Skeletal muscle satellite cell (primary cell): ENCODE measurements around the gene ARID5A.
A peak's percentile ranks its signal among the peaks of the same experiment; 100 is the strongest.

Experiments used
- H3K27me3 ChIP-seq: 2 replicates; pipeline ENCODE4 v1.7.0; 2013; ENCODE audit warnings: low read length; ENCODE audit not compliant: control insufficient read depth, insufficient read depth
- H3K36me3 ChIP-seq: 2 replicates; pipeline ENCODE4 v1.7.0; 2013; ENCODE audit warnings: mild to moderate bottlenecking, control low read depth, low read length; ENCODE audit not compliant: insufficient read depth
- H3K4me1 ChIP-seq: 2 replicates; pipeline ENCODE4 v1.7.0; 2013; ENCODE audit warnings: low read length; ENCODE audit not compliant: control insufficient read depth, insufficient read depth
- H3K4me2 ChIP-seq: 2 replicates; pipeline ENCODE4 v1.7.0; 2013; ENCODE audit warnings: mild to moderate bottlenecking, low read length
- H3K4me3 ChIP-seq: 2 replicates; pipeline ENCODE4 v1.7.0; 2013; ENCODE audit warnings: low read length
- H3K9ac ChIP-seq: 2 replicates; pipeline ENCODE4 v1.7.0; 2013; ENCODE audit warnings: mild to moderate bottlenecking, low read depth, low read length, moderate library complexity
- H3K9me3 ChIP-seq: replicated peaks from 2 replicates; pipeline ENCODE4 v1.7.0; 2013; ENCODE audit warnings: mild to moderate bottlenecking, control low read depth, low read length

Gene ARID5A

DNA sequence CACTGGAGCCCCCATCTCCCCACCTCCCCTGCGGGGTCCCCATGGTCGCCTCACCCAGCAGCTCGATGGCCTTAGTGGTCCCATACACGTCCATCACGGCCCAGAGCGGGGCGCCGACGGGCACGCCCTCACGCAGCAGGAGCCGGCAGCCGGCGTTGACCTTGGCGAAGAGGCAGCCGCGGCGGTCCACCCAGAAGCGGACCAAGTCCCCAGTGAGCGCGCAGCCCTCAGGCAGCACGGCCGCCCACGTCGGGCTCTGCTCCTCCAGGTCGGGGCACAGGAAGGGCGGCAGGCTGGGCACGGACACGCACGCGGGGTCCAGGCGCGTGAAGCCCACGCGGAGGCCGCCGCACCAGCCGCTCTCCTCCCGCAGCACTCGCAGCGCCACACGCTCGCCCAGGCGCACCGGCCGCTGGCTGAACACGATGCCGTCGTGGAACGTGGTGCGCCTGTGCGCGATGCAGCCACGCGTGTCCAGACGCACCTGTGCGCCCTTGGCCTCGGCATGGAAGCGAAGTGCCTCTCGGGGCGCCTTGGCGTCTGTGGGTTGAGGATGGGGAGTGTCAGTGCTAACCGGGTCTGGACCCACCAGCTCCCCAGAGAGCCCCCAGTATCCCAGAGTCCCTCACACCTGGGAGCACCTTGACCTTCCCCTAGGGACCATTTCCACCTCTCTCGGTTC is 36.0 kb upstream of the ARID5A start:
- peaks cover 2% of the 10 kb centered on the region for H3K4me1 ChIP-seq
- no peak overlapping the region for H3K4me3 ChIP-seq
- H3K9me3 ChIP-seq: no peaks in the 10 kb centered on the region
- no peak overlapping the region for H3K9ac ChIP-seq
- H3K27me3 ChIP-seq: peaks cover 75% of the 10 kb centered on the region
- H3K4me2 ChIP-seq: no peak overlapping the region
- no peaks in the 10 kb centered on the region for H3K36me3 ChIP-seq

DNA sequence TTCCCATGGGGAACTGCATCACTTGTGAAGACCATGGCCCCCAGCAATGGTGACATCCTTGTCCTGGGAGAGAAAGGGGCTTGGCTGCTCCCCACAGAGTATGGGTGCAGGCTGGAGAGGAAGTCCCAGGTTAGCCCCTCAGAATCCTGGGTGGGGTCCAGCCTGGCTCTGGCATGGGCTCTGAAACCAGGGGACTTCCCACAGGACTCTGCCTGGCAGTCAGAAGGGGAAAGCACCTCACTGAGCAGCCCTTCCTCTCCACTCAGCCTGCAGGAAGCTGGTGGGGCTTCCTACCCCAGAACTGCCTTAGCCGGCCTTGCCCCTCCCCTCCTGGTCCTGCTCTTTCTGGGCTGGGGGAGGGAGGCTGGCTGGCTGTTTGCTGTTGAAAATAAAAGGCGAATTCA is 35.1 kb upstream of the ARID5A start:
- no peak overlapping the region for H3K4me2 ChIP-seq
- H3K4me1 ChIP-seq: peaks cover 2% of the 10 kb centered on the region
- H3K9ac ChIP-seq: no peak overlapping the region
- peaks cover 66% of the 10 kb centered on the region for H3K27me3 ChIP-seq
- H3K4me3 ChIP-seq: no peak overlapping the region
- no peaks in the 10 kb centered on the region for H3K9me3 ChIP-seq
- H3K36me3 ChIP-seq: no peaks in the 10 kb centered on the region

DNA sequence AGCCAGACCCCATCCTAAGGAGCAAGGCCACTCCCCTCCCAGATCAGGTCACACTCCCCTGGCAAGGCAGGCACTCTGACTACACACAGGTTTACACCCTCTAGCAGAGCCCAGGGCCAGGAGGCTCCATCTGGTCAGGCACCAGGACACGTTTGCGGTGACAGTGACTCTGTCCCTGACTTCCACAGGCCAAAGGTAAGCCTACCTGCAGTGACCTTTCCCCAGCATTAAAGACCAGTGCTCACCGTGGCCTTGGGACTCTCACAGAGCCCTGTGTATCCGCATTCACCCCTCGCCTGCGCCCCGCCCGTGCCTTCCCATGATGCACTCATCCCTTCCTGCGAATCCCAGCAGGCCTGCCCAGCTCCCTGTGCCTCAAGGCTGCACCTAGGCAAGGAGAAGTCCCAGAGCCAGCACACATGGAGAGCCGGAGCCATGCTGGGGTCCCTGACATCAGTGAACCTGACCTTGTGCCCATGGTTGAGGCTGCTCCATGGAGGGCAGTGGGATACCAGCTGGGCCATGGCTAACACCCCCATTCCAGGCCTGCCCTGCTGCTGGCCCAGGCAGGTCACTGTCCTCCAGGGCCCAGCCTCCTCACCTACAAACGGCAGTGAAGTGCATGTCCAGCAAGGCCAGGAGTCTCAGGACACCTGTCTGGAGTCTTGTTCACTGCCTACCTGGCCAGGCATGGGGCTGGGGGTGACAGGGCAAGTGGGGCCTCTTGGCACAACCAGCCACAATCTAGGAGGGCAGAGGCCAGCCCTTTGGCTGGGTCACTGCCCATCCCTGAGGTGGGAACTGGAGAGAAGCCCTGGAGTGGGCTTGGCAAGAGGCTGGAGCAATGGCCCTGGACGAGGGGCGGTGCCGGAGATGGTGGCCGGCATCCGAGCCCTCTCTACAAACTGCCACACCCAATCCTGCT is 34.4 kb upstream of the ARID5A start:
- no peak overlapping the region for H3K9ac ChIP-seq
- no peaks in the 10 kb centered on the region for H3K36me3 ChIP-seq
- H3K4me3 ChIP-seq: no peak overlapping the region
- no peak overlapping the region for H3K4me2 ChIP-seq
- H3K9me3 ChIP-seq: no peaks in the 10 kb centered on the region
- H3K4me1 ChIP-seq: peaks cover 2% of the 10 kb centered on the region
- H3K27me3 ChIP-seq: peaks cover 59% of the 10 kb centered on the region

DNA sequence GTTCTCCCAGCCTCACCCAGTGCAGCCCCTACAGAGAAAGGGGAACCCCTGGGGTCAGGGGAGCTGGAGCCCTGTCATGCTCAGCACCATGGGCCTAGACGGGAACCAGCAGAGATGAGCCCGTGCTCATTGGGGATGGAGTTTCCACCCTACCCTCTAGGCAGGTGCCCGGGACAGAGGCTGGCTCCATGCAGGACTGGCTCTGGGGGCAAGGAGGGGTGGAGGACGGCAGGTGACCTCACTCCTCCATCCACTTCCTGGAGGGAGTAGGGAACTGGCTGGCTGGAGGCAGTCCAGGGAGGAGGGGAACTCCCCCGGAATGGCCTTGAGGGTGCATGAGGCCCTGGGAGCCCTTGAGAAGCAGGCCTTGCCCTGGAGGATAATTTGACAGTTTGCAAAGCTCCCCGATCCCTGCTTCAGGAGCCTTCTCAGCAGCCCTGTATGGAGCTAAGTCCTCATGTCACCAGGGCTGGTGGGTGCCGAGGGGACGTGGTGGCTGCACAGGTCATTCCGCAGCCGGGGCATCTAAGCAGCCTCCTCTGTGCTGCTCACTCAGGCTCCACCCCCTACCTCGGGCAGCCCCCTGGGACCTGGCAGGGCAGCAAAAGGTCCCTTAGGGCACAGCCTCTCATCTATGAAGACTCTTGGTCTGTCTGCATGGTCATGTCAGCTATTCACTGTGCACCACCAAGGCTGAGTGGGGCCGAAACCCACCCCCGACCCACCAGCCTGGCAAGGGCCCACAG is 33.5 kb upstream of the ARID5A start:
- peaks cover 6% of the 10 kb centered on the region for H3K4me1 ChIP-seq
- peaks cover 50% of the 10 kb centered on the region for H3K27me3 ChIP-seq
- H3K4me3 ChIP-seq: no peak overlapping the region
- H3K9me3 ChIP-seq: no peaks in the 10 kb centered on the region
- no peak overlapping the region for H3K9ac ChIP-seq
- no peaks in the 10 kb centered on the region for H3K36me3 ChIP-seq
- no peak overlapping the region for H3K4me2 ChIP-seq

DNA sequence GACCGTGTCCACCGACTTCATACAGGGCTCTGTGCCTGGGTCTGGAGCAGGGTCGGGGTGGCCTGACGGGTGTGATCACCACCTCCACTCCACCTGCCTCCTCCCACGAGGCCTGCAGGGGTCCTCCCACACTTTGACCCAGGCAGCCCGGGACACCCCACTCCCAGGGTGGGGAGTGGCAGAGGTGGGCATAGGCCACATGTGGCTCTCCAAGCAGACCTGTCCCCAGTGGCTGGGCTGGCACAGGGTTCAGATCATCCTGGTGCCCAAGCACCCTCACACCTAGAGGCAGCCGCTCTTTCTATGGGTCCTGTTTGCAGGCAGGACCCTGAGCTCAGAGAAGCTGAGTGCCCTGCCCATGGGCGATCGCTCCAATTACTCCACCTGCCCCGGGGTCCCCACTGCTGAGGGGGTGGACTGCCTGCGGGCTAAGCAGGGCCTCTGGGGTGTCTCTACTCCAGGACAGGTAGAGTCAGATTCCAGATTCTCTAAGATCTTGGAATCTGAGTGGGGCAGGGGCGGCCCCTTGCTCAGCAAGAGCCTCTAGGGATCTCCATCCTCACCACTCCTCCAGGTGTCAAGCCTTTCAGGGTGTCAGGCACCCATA is 32.8 kb upstream of the ARID5A start:
- no peak overlapping the region for H3K9ac ChIP-seq
- no peak overlapping the region for H3K4me3 ChIP-seq
- H3K36me3 ChIP-seq: no peaks in the 10 kb centered on the region
- H3K9me3 ChIP-seq: no peaks in the 10 kb centered on the region
- peaks cover 44% of the 10 kb centered on the region for H3K27me3 ChIP-seq
- H3K4me1 ChIP-seq: peaks cover 6% of the 10 kb centered on the region
- H3K4me2 ChIP-seq: no peak overlapping the region

DNA sequence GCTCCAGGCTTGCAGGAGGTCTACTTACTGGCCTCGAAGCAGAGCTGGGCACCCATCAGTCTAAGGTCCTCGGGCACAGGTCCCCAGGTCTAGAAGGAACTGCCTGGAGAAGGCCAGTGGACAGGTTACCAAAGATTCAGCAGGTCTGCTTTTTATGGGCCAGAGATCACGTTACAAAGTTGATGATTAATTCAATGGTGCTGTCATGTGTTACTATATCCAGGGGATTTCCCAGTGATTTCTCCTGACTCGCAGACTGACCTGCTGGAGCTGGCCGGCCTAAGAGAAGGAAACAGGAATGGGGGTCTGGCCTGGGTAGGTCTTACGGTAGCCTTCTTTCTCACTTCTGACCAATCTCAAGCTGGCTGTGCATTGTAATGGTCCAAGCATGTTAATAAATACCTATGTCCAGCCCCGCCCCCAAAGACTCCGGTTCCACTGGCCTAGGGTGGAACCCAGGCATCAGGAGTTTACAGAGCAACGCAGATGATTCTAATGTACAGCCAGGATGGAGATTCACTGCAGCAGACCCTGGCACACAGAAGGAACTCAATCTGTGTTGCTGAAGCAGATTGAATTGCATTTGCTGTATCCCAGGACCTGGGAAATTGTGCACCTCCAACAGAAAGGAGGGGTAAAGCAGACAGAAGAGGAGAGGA is 31.2 kb upstream of the ARID5A start, which contains the start of gene NEURL3:
Gene NEURL3, minus strand, starts transcription at position 127 of the 659 bp plus-strand sequence. Its CDS starts 71 bp downstream, at position 56.
- Histone ChIP-seq H3K4me3 (no peak within 1 kb of the TSS), H3K9me3 (no peaks in the 10 kb centered on the region), H3K4me1 (peaks cover 9% of the 10 kb centered on the region), H3K27me3 (peaks cover 35% of the 10 kb centered on the region), H3K36me3 (no peaks in the 10 kb centered on the region), H3K4me2 (no peak within 1 kb of the TSS), H3K9ac (no peak within 1 kb of the TSS)

DNA sequence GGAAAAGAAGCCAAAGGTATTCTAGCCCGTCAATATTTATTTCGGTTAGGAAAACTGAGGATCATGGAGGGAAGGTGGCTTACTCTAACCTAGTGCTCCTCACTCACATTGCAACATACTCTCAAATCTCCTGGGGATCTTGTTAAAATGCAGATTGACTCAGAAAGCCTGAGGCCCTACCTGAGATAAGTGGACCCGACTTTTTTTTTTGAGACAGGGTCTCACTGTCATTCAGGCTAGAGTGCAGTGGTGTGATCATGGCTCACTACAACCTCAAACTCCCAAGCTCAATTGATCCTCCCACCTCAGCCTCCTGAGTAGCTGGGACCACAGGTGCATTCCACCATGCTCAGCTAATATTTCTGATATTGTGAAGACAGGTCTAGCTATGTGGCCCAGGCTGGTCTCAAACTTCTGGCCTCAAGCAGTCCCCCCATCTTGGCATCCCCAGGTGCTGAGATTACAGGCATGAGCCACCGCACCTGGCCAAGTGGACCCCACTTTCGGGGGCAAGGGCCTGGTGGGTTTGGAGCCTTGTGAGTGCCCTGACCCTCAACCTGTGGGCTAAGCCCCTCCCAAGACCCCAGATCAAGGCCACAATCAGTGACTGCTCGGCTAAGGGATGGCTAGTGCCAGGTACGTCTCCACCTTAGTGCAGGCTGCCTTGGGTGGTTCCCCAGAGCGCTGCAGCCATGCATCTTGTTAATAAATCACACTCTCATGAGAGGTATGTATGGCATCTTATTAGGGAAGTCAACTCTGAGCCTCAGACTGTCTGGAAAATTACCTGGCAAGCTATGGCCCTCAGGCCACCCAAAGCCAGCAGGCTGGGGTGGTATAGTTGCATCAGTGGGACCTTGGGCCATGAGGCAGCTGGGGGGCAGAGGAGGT is 30.3 kb upstream of the ARID5A start:
- no peaks in the 10 kb centered on the region for H3K9me3 ChIP-seq
- no peak overlapping the region for H3K4me2 ChIP-seq
- H3K4me3 ChIP-seq: no peak overlapping the region
- peaks cover 9% of the 10 kb centered on the region for H3K4me1 ChIP-seq
- H3K36me3 ChIP-seq: no peaks in the 10 kb centered on the region
- peaks cover 35% of the 10 kb centered on the region for H3K27me3 ChIP-seq
- no peak overlapping the region for H3K9ac ChIP-seq

DNA sequence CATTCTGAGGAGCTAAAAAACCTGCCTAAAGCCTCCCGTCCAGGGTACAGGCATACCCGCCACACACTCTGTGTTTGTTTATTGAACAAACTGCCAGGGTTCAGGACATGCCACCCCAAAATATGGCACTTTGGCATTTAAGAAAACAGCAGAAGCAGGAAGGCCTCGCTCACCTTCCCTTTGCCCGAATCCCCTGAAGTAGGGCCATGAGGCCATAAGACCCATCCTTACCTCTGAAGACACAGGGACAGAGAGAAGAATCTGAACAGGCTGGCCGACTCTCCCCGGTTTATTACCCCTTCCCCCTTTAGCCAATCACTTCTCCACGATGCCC is 29.7 kb upstream of the ARID5A start:
- no peak overlapping the region for H3K4me2 ChIP-seq
- H3K27me3 ChIP-seq: peaks cover 35% of the 10 kb centered on the region

DNA sequence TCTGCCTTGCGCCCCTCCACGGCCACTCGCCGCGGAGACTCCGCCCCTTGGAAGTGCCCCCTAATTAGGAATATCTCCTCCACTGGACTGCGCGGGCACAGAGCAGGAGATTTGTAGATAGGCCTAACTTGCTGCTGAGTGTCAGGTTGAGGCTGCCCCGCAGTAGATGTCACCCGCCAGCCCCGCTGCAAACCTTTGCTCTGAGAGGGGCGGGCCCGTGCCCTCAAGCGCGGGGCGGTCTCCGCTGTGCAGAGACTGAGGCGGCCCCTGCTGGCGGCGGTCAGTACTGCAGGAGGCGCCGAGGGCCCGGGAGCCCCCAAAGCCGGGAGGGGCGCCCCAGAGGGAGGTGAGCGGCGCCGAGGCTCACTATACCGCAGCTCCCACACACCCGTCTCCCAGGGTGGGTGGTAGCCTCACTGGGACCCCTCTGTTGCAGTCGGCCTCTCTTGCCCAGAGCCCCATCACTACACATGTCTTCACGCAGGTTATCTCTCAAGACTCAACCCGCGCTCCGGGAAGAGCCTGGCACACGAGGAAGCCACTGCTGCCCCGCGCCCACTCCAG is 28.5 kb upstream of the ARID5A start:
- Histone ChIP-seq H3K4me3 (peak overlapping the region; percentile 70), H3K9ac (no peak overlapping the region)

More for the DNA sequence above, 29.7 kb upstream of the ARID5A start:
- no peaks in the 10 kb centered on the region for H3K36me3 ChIP-seq
- peaks cover 9% of the 10 kb centered on the region for H3K4me1 ChIP-seq
- no peak overlapping the region for H3K4me3 ChIP-seq
- H3K9me3 ChIP-seq: no peaks in the 10 kb centered on the region
- no peak overlapping the region for H3K9ac ChIP-seq

More for the DNA sequence above, 28.5 kb upstream of the ARID5A start:
- Histone ChIP-seq H3K27me3 (peaks cover 29% of the 10 kb centered on the region), H3K4me2 (peak overlapping the region; percentile 95), H3K36me3 (no peaks in the 10 kb centered on the region), H3K4me1 (peaks cover 9% of the 10 kb centered on the region), H3K9me3 (no peaks in the 10 kb centered on the region)
